Activated CD8-positive, alpha-beta T cell treated with anti-CD3 and anti-CD28 coated beads for 36 hours (primary cell): Measurements from ENCODE around the gene YPEL2. TPM values are rescaled to one million over a fixed set of nuclear protein-coding genes. Genes with fewer than 3 reads are reported as not detected.

Experiments used
- ATAC-seq: fragments of 200-7000 bp; cut with Tn5 transposase; one replicate; pipeline ENCODE4 v1.10.0; 2021; ENCODE audit warnings: mild to moderate bottlenecking, moderate library complexity
- CTCF ChIA-PET: fragments of 350-600 bp; sonication (Branson Sonifier 250); formaldehyde crosslinking; loops from one replicate; lab custom pipeline; 2021; ENCODE audit warnings: antibody characterized with exemption; lab: Charles Lee
- POLR2A ChIA-PET: fragments of 350-600 bp; sonication (Branson Sonifier 250); formaldehyde crosslinking; loops from one replicate; lab custom pipeline; 2021; ENCODE audit warnings: antibody characterized with exemption; lab: Charles Lee
- DNase-seq: peaks from one replicate; pipeline ENCODE4 v3.0.0-alpha.2; 2020
- H3K27ac Mint-ChIP-seq: one replicate; pipeline ENCODE4 v1.8.0; 2021; ENCODE audit warnings: mild to moderate bottlenecking, mixed read lengths
- H3K27me3 Mint-ChIP-seq: one replicate; pipeline ENCODE4 v1.8.0; 2021; ENCODE audit warnings: mixed read lengths
- H3K36me3 Mint-ChIP-seq: one replicate; pipeline ENCODE4 v1.8.0; 2021; ENCODE audit warnings: low read depth, mixed read lengths
- H3K4me1 Mint-ChIP-seq: one replicate; pipeline ENCODE4 v1.8.0; 2021; ENCODE audit warnings: low read depth, mixed read lengths
- H3K4me3 Mint-ChIP-seq: one replicate; pipeline ENCODE4 v1.8.0; 2021; ENCODE audit warnings: mild to moderate bottlenecking, moderate library complexity, mixed read lengths
- H3K9me3 Mint-ChIP-seq: one replicate; pipeline ENCODE4 v1.8.0; 2021; ENCODE audit warnings: mixed read lengths
- intact Hi-C: fragments of 100-400 bp; cut with micrococcal nuclease; formaldehyde crosslinking; loops from one replicate; pipeline ENCODE4 v1.10.0; 2022
- total RNA-seq, 2 experiments: library from RNA; stranded (reverse); gene quantifications; one replicate each; pipeline ENCODE4 v1.2.3, GENCODE V29; 2021
- TF ChIP-seq, protein P1 (sequence below): fragments of 200-600 bp; IDR thresholded peaks from one replicate; pipeline ENCODE4 v1.8.0; 2022; ENCODE audit warnings: antibody characterized with exemption, mild to moderate bottlenecking

YPEL2 gene
- total RNA-seq, 2 experiments from 2014 or later: 4.2 to 4.9 TPM

GRCh38 chr17:59421722-59422121, 90.3 kb downstream of the YPEL2 start:
- CTCF ChIA-PET: no interaction called here
- intact Hi-C loops: no loop called here

DNA sequence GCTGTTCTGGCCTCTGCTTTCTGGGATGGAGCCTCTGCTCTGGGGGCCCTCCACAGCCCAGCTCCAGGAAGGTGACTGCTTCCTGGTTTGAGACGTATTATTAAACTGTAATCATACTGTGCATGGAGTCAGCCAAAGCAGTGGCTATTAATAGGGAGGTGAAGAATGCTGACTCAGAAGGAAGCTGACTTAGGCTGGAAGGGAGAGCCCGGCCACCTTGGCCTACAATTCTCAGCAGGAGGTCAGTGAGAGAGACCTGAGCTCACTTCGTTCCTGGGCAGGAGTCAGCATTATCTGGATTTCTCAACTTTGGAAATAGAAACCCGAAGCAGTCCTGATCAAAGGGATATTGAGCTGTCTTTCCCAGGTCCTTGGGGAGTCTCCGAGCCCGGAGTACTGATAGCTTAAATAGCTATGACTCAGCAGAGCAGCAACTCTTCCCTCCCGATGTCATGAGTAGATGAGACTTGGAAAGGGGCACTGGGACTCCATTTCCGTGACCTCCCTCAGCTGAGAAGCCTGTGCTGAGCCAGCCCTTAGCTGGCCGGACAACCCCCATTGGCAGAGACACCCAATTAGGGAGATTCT, 91.8 kb downstream of the YPEL2 start:
- Mint-ChIP-seq H3K27ac (no peak overlapping the region), H3K4me3 (no peak overlapping the region), H3K36me3 (no peaks in the 10 kb centered on the region), H3K9me3 (no peaks in the 10 kb centered on the region), H3K27me3 (peaks cover 1% of the 10 kb centered on the region), H3K4me1 (peaks cover 13% of the 10 kb centered on the region)
- ATAC-seq: no peak
- no peak for DNase-seq
- ChIA-PET CTCF (interaction anchor here (1.4 to 11.5 kb wide), 6 partner anchors 17 to 112 kb away, joined by 3 to 116 read pairs (median 26); no protein-coding TSS in a partner anchor), POLR2A (interaction anchor here (0.6 to 1.8 kb wide), 3 partner anchors 10 to 68 kb away, joined by 3 to 5 read pairs (median 3); no protein-coding TSS in a partner anchor)
- intact Hi-C loops: no loop called here
- TF ChIP-seq, protein P1, sequence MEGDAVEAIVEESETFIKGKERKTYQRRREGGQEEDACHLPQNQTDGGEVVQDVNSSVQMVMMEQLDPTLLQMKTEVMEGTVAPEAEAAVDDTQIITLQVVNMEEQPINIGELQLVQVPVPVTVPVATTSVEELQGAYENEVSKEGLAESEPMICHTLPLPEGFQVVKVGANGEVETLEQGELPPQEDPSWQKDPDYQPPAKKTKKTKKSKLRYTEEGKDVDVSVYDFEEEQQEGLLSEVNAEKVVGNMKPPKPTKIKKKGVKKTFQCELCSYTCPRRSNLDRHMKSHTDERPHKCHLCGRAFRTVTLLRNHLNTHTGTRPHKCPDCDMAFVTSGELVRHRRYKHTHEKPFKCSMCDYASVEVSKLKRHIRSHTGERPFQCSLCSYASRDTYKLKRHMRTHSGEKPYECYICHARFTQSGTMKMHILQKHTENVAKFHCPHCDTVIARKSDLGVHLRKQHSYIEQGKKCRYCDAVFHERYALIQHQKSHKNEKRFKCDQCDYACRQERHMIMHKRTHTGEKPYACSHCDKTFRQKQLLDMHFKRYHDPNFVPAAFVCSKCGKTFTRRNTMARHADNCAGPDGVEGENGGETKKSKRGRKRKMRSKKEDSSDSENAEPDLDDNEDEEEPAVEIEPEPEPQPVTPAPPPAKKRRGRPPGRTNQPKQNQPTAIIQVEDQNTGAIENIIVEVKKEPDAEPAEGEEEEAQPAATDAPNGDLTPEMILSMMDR: no peak

More at GRCh38 chr17:59421722-59422121, 90.3 kb downstream of the YPEL2 start:
- no peak for DNase-seq
- ATAC-seq: no peak
- H3K4me3 Mint-ChIP-seq: no peak overlapping the region
- POLR2A ChIA-PET: interaction anchor here (0.7 kb wide), 1 partner anchor 225 kb away, joined by 3 read pairs; no protein-coding TSS in a partner anchor
- no peak overlapping the region for H3K27ac Mint-ChIP-seq
- peaks cover 1% of the 10 kb centered on the region for H3K27me3 Mint-ChIP-seq
- no peaks in the 10 kb centered on the region for H3K9me3 Mint-ChIP-seq
- H3K36me3 Mint-ChIP-seq: no peaks in the 10 kb centered on the region
- TF ChIP-seq, protein P1: no peak
- H3K4me1 Mint-ChIP-seq: peaks cover 3% of the 10 kb centered on the region

DNA sequence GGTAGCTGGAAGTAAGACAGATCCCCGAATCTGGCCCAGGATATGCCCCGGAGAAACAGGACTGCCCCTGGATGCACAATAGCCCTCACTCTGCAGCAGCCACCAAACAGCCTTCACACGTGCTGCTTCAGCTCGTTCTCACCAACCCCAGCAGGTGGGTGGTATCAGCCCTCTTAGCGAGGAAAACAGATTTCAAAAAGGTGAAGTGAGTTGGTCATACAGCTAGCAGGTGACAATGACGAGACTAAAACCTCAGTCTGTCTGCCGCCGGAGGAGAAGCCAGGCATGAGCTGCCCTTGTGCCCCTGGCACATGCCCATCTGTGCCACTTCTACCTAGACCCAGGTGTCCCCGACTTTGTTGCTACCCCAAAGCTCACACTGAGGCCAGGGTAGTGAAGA, 92.4 kb downstream of the YPEL2 start:
- ChIA-PET POLR2A (interaction anchor here (1.0 to 1.8 kb wide), 3 partner anchors 9 to 45 kb away, joined by 3 to 5 read pairs (median 3); no protein-coding TSS in a partner anchor), CTCF (interaction anchor here (1.4 to 11.5 kb wide), 4 partner anchors 16 to 138 kb away, joined by 3 to 116 read pairs (median 56); no protein-coding TSS in a partner anchor)
- Mint-ChIP-seq H3K36me3 (no peaks in the 10 kb centered on the region), H3K4me3 (no peak overlapping the region), H3K27ac (no peak overlapping the region), H3K4me1 (peaks cover 13% of the 10 kb centered on the region), H3K27me3 (peaks cover 1% of the 10 kb centered on the region), H3K9me3 (no peaks in the 10 kb centered on the region)
- TF ChIP-seq, protein P1: no peak
- intact Hi-C loops: no loop called here
- ATAC-seq: no peak
- DNase-seq: no peak

GRCh38 chr17:59424331-59424730, 92.9 kb downstream of the YPEL2 start:
- Mint-ChIP-seq H3K27me3 (peaks cover 1% of the 10 kb centered on the region), H3K27ac (no peak overlapping the region), H3K36me3 (no peaks in the 10 kb centered on the region), H3K9me3 (no peaks in the 10 kb centered on the region), H3K4me3 (no peak overlapping the region), H3K4me1 (peaks cover 13% of the 10 kb centered on the region)
- ATAC-seq (no peak), DNase-seq (no peak)
- ChIA-PET POLR2A (interaction anchor here (1.0 to 1.8 kb wide), 3 partner anchors 9 to 45 kb away, joined by 3 to 5 read pairs (median 3); no protein-coding TSS in a partner anchor), CTCF (interaction anchor here (1.4 to 11.5 kb wide), 5 partner anchors 16 to 137 kb away, joined by 3 to 116 read pairs (median 48); no protein-coding TSS in a partner anchor)
- TF ChIP-seq, protein P1: no peak
- intact Hi-C loops: no loop called here
